Cardiac muscle cell (in vitro differentiated cells and primary cell): ENCODE measurements around the gene MRPL14. TPM values are rescaled to one million over a fixed set of nuclear protein-coding genes. Genes with fewer than 3 reads are reported as not detected.
"Not testable (repeated sequence)": the region's sequence is repeated elsewhere in the genome, so short reads cannot be mapped to it uniquely, and the experiment has no call there.

ENCODE experiments used
- DNase-seq, 2 donors: peaks; one replicate each; pipeline versions ENCODE4 v3.0.0 to v3.0.0-alpha.2; 2010 to 2017; ENCODE audit warnings: low read depth in 1 of 2, low spot score in 1 of 2
- H3K27ac ChIP-seq: fragments of 200-600 bp; sonication (generic); 2 replicates; pipeline ENCODE4 v1.5.1; 2016
- H3K27me3 ChIP-seq: fragments of 200-600 bp; sonication (generic); 2 replicates; pipeline ENCODE4 v1.6.0; 2016; ENCODE audit warnings: control low read depth
- H3K36me3 ChIP-seq: fragments of 200-600 bp; sonication (generic); 2 replicates; pipeline ENCODE4 v1.5.1; 2016; ENCODE audit warnings: control low read depth
- H3K4me1 ChIP-seq: fragments of 200-600 bp; sonication (generic); 2 replicates; pipeline ENCODE4 v1.8.1; 2017; ENCODE audit warnings: low read depth, mild to moderate bottlenecking, mixed run types
- H3K4me3 ChIP-seq: fragments of 200-600 bp; sonication (generic); 2 replicates; pipeline ENCODE4 v1.5.1; 2016; ENCODE audit warnings: mild to moderate bottlenecking
- H3K9me3 ChIP-seq: fragments of 200-600 bp; sonication (generic); 2 replicates; pipeline ENCODE4 v1.5.1; 2017; ENCODE audit warnings: low read depth, mild to moderate bottlenecking, control low read depth
- polyA plus RNA-seq: library from polyadenylated mRNA; unstranded; fragments of >200 nt; fragmentation: Nextera tagmentation; extraction: Ambion mirVana; gene quantifications from 2 replicates; pipeline ENCODE4 v1.2.1, GENCODE V29; 2016
- total RNA-seq: library from RNA; depleted of rRNA; stranded (reverse); fragments of >200 nt; gene quantifications from 2 replicates; pipeline ENCODE4 v1.2.3, GENCODE V29; 2016
- TF ChIP-seq, protein P1 (sequence below): IDR thresholded peaks from 2 replicates; pipeline ENCODE4 v1.5.1; 2012; ENCODE audit warnings: low read depth, mild to moderate bottlenecking, low read length

The MRPL14 gene
- total and polyA plus RNA-seq, 2 experiments from 2014 or later: 78.8 to 130 TPM

DNA sequence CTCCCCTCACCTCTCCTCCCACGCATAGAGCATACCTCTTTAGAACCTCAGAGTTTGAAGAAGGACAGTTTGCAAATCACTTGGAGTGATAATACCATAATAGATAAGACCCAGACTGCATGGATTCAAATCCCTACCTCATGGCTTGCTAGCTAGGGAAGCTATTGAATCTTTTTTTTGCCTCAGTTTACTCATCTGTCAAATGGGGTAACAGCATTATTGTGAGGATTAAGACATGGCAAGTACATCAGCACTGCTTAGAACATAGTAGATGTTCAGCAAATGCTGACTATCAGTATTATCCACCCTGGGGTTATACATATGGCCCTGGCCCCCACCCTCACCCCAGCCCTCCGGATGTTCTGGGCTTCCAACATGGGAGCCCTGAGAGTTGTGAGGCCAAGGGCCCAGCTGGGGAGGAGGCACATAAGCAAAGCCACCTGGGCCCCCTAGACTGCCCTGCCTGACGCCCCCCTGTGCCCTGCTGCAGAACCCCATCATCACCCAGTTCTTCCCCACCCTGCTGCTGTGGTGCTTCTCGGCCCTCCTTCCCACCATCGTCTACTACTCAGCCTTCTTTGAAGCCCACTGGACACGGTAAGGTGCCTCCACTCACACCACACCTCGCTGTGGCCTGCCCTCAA, 22.2 kb upstream of the MRPL14 start:
- Histone ChIP-seq H3K27me3 (no peaks in the 10 kb centered on the region), H3K36me3 (peaks cover 19% of the 10 kb centered on the region), H3K4me3 (no peak overlapping the region), H3K4me1 (no peaks in the 10 kb centered on the region), H3K27ac (no peak overlapping the region), H3K9me3 (no peaks in the 10 kb centered on the region)
- TF ChIP-seq, protein P1, sequence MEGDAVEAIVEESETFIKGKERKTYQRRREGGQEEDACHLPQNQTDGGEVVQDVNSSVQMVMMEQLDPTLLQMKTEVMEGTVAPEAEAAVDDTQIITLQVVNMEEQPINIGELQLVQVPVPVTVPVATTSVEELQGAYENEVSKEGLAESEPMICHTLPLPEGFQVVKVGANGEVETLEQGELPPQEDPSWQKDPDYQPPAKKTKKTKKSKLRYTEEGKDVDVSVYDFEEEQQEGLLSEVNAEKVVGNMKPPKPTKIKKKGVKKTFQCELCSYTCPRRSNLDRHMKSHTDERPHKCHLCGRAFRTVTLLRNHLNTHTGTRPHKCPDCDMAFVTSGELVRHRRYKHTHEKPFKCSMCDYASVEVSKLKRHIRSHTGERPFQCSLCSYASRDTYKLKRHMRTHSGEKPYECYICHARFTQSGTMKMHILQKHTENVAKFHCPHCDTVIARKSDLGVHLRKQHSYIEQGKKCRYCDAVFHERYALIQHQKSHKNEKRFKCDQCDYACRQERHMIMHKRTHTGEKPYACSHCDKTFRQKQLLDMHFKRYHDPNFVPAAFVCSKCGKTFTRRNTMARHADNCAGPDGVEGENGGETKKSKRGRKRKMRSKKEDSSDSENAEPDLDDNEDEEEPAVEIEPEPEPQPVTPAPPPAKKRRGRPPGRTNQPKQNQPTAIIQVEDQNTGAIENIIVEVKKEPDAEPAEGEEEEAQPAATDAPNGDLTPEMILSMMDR: no peak
- DNase-seq: no peak

DNA sequence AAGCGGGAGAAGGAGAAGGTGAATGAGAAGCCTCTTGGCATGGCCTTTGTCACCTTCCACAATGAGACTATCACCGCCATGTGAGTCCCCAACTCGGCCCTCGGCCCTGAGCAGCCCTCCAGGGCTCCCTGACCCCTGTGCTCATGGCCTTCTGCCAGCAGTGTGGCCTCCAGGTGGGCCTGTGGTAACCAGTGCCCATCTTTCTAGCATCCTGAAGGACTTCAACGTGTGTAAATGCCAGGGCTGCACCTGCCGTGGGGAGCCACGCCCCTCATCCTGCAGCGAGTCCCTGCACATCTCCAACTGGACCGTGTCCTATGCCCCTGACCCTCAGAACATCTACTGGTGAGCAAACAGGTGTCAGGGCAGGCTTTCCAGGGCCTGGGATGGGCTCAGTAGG, 21.1 kb upstream of the MRPL14 start:
- no peaks in the 10 kb centered on the region for H3K27me3 ChIP-seq
- peaks cover 23% of the 10 kb centered on the region for H3K36me3 ChIP-seq
- no peak overlapping the region for H3K4me3 ChIP-seq
- TF ChIP-seq, protein P1: no peak
- no peak overlapping the region for H3K27ac ChIP-seq
- no peaks in the 10 kb centered on the region for H3K9me3 ChIP-seq
- no peak for DNase-seq
- H3K4me1 ChIP-seq: no peaks in the 10 kb centered on the region

DNA sequence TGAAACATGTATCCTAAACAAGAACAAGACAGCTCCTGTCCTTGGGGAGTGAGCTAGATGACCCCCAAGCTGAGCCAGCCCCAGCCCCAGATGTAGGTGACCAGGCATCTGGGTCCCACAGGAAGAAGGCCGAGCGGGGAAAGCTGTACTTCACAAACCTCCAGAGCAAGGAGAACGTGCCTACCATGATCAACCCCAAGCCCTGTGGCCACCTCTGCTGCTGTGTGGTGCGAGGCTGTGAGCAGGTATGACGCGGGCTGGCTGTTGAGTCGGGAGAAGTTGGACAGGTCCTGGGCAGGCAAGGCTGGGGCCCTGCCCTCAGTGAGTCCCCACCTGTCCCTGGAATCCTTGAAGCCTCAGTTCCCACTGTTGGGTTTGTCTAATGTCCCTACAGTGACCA, 20.0 kb upstream of the MRPL14 start:
- Histone ChIP-seq H3K27me3 (no peaks in the 10 kb centered on the region), H3K36me3 (peaks cover 23% of the 10 kb centered on the region), H3K9me3 (no peaks in the 10 kb centered on the region), H3K4me1 (no peaks in the 10 kb centered on the region), H3K4me3 (no peak overlapping the region), H3K27ac (no peak overlapping the region)
- DNase-seq: no peak
- TF ChIP-seq, protein P1: no peak

DNA sequence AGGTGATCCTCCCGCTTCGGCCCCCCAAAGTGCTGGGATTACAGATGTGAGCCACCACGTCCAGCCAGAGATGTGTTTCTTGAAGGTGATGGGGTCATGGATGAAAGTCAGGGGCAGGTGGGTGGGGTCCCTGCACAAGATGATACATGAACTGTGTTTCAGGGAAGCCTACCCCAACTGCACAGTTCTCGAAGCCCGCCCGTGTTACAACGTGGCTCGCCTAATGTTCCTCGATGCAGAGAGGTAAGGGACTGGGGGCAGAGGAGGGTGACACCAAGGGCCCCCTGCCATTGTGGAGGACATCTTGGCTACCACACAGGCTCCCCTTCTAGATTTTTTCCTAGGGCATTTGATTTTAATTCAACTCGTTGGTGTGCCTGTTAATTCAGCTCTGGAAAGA, 19.4 kb upstream of the MRPL14 start:
- H3K27ac ChIP-seq: no peak overlapping the region
- H3K4me3 ChIP-seq: no peak overlapping the region
- no peaks in the 10 kb centered on the region for H3K4me1 ChIP-seq
- no peak for DNase-seq
- peaks cover 23% of the 10 kb centered on the region for H3K36me3 ChIP-seq
- H3K27me3 ChIP-seq: no peaks in the 10 kb centered on the region
- TF ChIP-seq, protein P1: no peak
- H3K9me3 ChIP-seq: no peaks in the 10 kb centered on the region

DNA sequence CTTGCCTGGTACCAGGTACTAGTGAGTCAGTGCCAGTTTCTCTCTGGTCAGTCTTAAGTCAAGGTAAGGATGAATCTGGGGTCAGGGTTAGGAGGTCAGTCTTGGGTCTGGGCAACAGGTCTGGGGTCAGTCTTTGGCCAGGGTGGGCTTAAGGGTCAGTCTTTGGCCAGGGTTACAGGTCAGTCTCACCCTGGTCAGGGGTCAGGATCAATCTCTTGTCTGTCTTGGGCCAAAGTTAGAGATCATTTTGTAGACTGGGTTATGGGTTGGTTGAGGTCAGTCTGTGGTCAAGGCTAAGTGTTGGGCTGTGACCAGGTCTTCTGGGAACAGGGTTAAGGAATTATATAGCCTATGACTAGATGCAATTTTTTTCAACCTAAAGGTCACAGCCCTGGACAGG, 18.6 kb upstream of the MRPL14 start:
- Histone ChIP-seq H3K27ac (no peak overlapping the region), H3K4me3 (no peak overlapping the region), H3K27me3 (no peaks in the 10 kb centered on the region), H3K9me3 (no peaks in the 10 kb centered on the region), H3K4me1 (no peaks in the 10 kb centered on the region), H3K36me3 (peaks cover 29% of the 10 kb centered on the region)
- TF ChIP-seq, protein P1: no peak
- no peak for DNase-seq

DNA sequence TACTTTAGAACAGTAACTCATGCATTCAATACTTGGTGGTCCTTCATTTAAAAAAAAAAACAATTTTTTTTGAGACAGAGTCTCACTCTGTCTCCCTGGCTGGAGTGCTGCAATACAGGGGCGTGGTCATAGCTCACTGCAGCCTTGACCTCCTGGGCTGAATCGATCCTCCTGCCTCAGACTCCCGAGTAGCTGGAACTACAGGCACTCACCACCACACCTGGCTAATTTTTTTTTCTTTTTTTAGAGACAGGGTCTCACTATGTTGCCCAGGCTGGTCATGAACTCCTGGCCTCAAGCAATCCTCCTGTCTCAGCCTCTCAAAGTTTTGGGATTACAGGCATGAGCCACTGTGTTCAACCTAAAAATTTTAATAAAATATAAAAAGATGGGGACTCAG, 17.3 kb upstream of the MRPL14 start:
- not testable (repeated sequence) for H3K27me3 ChIP-seq, DNase-seq, H3K4me1 ChIP-seq, H3K9me3 ChIP-seq, H3K27ac ChIP-seq, H3K4me3 ChIP-seq
- peaks cover 31% of the 10 kb centered on the region for H3K36me3 ChIP-seq
